ENCODE results near the gene PCDH15.

Gene PCDH15

GRCh38 chr10:54772468-54773122 lies 28.4 kb downstream of the PCDH15 start:
- no peaks in the 10 kb centered on the region for H3K27me3 ChIP-seq (ENCODE audit: control insufficient read depth, insufficient read depth, low read length)
- H3K4me1 ChIP-seq (ENCODE audit: control insufficient read depth, insufficient read depth, low read length) = no peaks in the 10 kb centered on the region

DNA sequence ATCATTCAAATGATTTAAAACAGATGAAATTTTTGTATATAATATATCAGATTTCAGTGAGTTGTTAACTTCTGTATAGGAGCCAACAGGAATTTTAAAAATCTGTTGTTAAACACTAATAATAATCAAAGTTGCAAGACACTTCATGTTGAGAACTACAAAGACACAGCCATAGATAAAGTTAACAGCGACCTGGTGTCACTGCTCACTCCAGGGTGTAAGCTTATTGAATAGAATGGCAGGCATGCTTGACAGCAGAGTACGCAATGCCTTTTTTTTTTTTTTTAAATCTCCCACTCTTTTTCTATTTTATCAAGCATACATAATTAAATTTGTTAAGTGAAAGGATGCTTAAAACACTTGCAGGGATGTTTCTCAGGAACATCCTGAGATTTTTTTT lies 32.0 kb downstream of the PCDH15 start:
- Histone ChIP-seq H3K27me3 (ENCODE audit: control insufficient read depth, insufficient read depth, low read length) (no peaks in the 10 kb centered on the region), H3K4me3 (ENCODE audit: low read length) (no peak overlapping the region), H3K4me1 (ENCODE audit: control insufficient read depth, insufficient read depth, low read length) (no peaks in the 10 kb centered on the region), H3K36me3 (ENCODE audit: control insufficient read depth, insufficient read depth, low read length) (no peaks in the 10 kb centered on the region), H3K9ac (ENCODE audit: low read length) (no peak overlapping the region), H3K9me3 (ENCODE audit: control insufficient read depth, low read length) (no peaks in the 10 kb centered on the region)

More at GRCh38 chr10:54772468-54773122, 28.4 kb downstream of the PCDH15 start:
- Histone ChIP-seq H3K36me3 (ENCODE audit: control insufficient read depth, insufficient read depth, low read length) (no peaks in the 10 kb centered on the region), H3K4me3 (ENCODE audit: low read length) (no peak overlapping the region), H3K9ac (ENCODE audit: low read length) (no peak overlapping the region), H3K9me3 (ENCODE audit: control insufficient read depth, low read length) (no peaks in the 10 kb centered on the region)

GRCh38 chr10:54758791-54759190 lies 42.2 kb downstream of the PCDH15 start:
- Histone ChIP-seq H3K9me3 (ENCODE audit: control insufficient read depth, low read length) (no peaks in the 10 kb centered on the region), H3K9ac (ENCODE audit: low read length) (no peak overlapping the region), H3K36me3 (ENCODE audit: control insufficient read depth, insufficient read depth, low read length) (no peaks in the 10 kb centered on the region), H3K4me1 (ENCODE audit: control insufficient read depth, insufficient read depth, low read length) (no peaks in the 10 kb centered on the region), H3K4me3 (ENCODE audit: low read length) (no peak overlapping the region), H3K27me3 (ENCODE audit: control insufficient read depth, insufficient read depth, low read length) (no peaks in the 10 kb centered on the region)

DNA sequence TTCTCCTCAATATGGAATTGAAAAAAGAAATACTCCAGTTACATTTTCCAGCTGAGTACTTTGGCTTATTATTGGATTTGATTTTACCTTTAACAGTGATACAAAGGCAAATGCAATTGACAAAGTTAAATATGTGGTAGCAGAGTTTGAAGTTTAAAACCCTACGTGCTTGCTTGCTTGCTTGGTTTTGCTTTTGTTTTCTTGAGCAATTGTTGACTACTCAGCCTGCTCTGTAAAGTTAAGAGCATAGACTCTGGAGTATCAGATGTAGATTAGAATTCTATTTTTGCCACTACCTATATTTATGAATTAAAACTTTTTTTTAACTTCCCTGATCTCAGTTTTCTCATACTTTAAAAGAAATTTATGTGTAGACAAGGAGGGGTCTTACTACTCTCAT lies 51.4 kb downstream of the PCDH15 start:
- Histone ChIP-seq H3K4me1 (ENCODE audit: control insufficient read depth, insufficient read depth, low read length) (no peaks in the 10 kb centered on the region), H3K27me3 (ENCODE audit: control insufficient read depth, insufficient read depth, low read length) (no peaks in the 10 kb centered on the region), H3K9me3 (ENCODE audit: control insufficient read depth, low read length) (no peaks in the 10 kb centered on the region), H3K9ac (ENCODE audit: low read length) (no peak overlapping the region), H3K4me3 (ENCODE audit: low read length) (no peak overlapping the region), H3K36me3 (ENCODE audit: control insufficient read depth, insufficient read depth, low read length) (no peaks in the 10 kb centered on the region)

DNA sequence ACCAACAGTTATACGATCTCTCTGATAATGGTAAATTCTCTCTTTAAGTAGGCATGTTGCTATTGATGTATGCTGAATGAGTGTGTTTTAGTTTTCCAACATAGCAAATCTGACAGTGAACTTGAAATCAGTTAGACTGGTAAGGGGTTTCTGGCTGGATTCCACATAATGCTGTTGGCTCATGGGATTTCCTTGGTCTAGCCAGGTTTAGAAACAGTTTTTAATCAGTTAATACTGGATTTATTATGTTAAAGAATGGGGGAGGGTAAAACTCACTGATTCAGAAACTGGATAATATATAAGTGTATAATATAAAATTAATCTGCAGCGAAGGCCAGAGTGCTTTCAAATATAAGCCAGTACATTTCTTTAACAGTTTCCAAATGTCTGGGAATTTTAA lies 55.6 kb downstream of the PCDH15 start:
- no peaks in the 10 kb centered on the region for H3K36me3 ChIP-seq (ENCODE audit: control insufficient read depth, insufficient read depth, low read length)
- no peak overlapping the region for H3K9ac ChIP-seq (ENCODE audit: low read length)
- no peaks in the 10 kb centered on the region for H3K4me1 ChIP-seq (ENCODE audit: control insufficient read depth, insufficient read depth, low read length)
- no peak overlapping the region for H3K4me3 ChIP-seq (ENCODE audit: low read length)
- no peaks in the 10 kb centered on the region for H3K9me3 ChIP-seq (ENCODE audit: control insufficient read depth, low read length)
- H3K27me3 ChIP-seq (ENCODE audit: control insufficient read depth, insufficient read depth, low read length) = no peaks in the 10 kb centered on the region

DNA sequence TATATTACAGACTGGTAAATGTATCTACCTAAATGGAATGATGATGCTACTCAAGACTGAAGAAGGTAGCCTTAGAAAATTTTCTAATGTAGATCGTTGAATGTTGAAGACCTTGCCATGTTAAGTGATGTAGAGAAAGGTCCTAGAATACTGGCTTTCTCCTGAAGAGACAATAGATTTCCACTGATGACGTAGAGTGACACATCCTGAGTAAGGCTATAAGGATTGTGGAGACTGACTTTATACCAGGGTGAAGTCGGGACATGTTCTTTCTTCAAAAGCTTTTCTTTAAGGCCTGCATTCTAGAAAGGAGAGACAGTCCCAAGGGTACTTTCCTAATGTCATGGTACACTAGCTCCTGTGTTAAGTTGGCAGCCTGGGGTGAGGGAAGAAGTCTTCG lies 58.6 kb downstream of the PCDH15 start:
- H3K4me1 ChIP-seq (ENCODE audit: control insufficient read depth, insufficient read depth, low read length) = no peaks in the 10 kb centered on the region
- H3K9ac ChIP-seq (ENCODE audit: low read length) = no peak overlapping the region
- no peaks in the 10 kb centered on the region for H3K36me3 ChIP-seq (ENCODE audit: control insufficient read depth, insufficient read depth, low read length)
- H3K9me3 ChIP-seq (ENCODE audit: control insufficient read depth, low read length) = no peaks in the 10 kb centered on the region
- no peak overlapping the region for H3K4me3 ChIP-seq (ENCODE audit: low read length)
- no peaks in the 10 kb centered on the region for H3K27me3 ChIP-seq (ENCODE audit: control insufficient read depth, insufficient read depth, low read length)

DNA sequence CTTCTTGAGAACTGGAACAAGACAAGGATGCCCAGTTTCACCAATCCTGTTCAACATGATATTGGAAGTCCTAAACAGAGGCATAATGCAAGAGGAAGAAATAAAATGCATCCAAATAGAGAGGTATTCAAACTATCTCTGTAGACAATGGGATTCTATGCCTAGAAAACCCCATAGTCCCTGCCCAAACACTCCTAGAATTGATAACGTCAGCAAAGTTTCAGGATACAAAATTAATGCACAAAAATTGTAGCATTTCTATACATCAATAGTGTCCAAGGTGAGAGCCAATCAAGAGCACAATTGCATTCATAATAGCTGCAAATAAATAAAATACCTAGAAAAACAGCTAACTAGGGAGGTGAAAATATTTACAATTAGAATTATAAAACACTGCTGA lies 72.5 kb downstream of the PCDH15 start:
- Histone ChIP-seq H3K9me3 (ENCODE audit: control insufficient read depth, low read length) (no peaks in the 10 kb centered on the region), H3K27me3 (ENCODE audit: control insufficient read depth, insufficient read depth, low read length) (no peaks in the 10 kb centered on the region), H3K4me3 (ENCODE audit: low read length) (no peak overlapping the region), H3K9ac (ENCODE audit: low read length) (no peak overlapping the region), H3K4me1 (ENCODE audit: control insufficient read depth, insufficient read depth, low read length) (no peaks in the 10 kb centered on the region), H3K36me3 (ENCODE audit: control insufficient read depth, insufficient read depth, low read length) (no peaks in the 10 kb centered on the region)

DNA sequence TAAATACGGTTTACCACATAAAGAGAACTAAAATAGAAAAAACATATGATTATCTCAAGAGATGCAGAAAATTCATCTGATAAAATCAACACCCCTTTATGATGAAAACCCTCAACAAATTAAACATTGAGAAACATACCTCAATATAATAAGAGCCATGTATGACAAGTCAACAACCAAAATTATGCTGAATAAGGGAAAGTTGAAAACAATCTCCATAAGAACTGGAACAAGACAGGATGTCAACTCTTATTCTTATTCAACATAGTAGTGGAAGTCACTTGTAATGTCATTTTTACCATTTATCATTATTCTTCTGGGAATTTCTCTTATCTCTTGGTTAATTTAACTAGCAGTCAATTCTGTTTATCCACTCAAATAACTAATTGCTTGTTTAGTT lies 79.0 kb downstream of the PCDH15 start:
- no peaks in the 10 kb centered on the region for H3K36me3 ChIP-seq (ENCODE audit: control insufficient read depth, insufficient read depth, low read length)
- no peaks in the 10 kb centered on the region for H3K9me3 ChIP-seq (ENCODE audit: control insufficient read depth, low read length)
- H3K4me1 ChIP-seq (ENCODE audit: control insufficient read depth, insufficient read depth, low read length) = no peaks in the 10 kb centered on the region
- no peaks in the 10 kb centered on the region for H3K27me3 ChIP-seq (ENCODE audit: control insufficient read depth, insufficient read depth, low read length)
- no peak overlapping the region for H3K4me3 ChIP-seq (ENCODE audit: low read length)
- H3K9ac ChIP-seq (ENCODE audit: low read length) = no peak overlapping the region

GRCh38 chr10:54710918-54711317 lies 90.1 kb downstream of the PCDH15 start:
- Histone ChIP-seq H3K4me3 (ENCODE audit: low read length) (no peak overlapping the region), H3K36me3 (ENCODE audit: control insufficient read depth, insufficient read depth, low read length) (no peaks in the 10 kb centered on the region), H3K9ac (ENCODE audit: low read length) (no peak overlapping the region), H3K9me3 (ENCODE audit: control insufficient read depth, low read length) (no peaks in the 10 kb centered on the region), H3K27me3 (ENCODE audit: control insufficient read depth, insufficient read depth, low read length) (no peaks in the 10 kb centered on the region), H3K4me1 (ENCODE audit: control insufficient read depth, insufficient read depth, low read length) (no peaks in the 10 kb centered on the region)

GRCh38 chr10:54708591-54708990 lies 92.4 kb downstream of the PCDH15 start:
- H3K4me3 ChIP-seq (ENCODE audit: low read length) = no peak overlapping the region
- no peaks in the 10 kb centered on the region for H3K9me3 ChIP-seq (ENCODE audit: control insufficient read depth, low read length)

GRCh38 chr10:54708021-54708420 lies 93.0 kb downstream of the PCDH15 start:
- Histone ChIP-seq H3K4me1 (ENCODE audit: control insufficient read depth, insufficient read depth, low read length) (no peaks in the 10 kb centered on the region), H3K36me3 (ENCODE audit: control insufficient read depth, insufficient read depth, low read length) (no peaks in the 10 kb centered on the region), H3K4me3 (ENCODE audit: low read length) (no peak overlapping the region), H3K9me3 (ENCODE audit: control insufficient read depth, low read length) (no peaks in the 10 kb centered on the region), H3K9ac (ENCODE audit: low read length) (no peak overlapping the region), H3K27me3 (ENCODE audit: control insufficient read depth, insufficient read depth, low read length) (no peaks in the 10 kb centered on the region)

More at GRCh38 chr10:54708591-54708990, 92.4 kb downstream of the PCDH15 start:
- no peaks in the 10 kb centered on the region for H3K4me1 ChIP-seq (ENCODE audit: control insufficient read depth, insufficient read depth, low read length)
- no peaks in the 10 kb centered on the region for H3K36me3 ChIP-seq (ENCODE audit: control insufficient read depth, insufficient read depth, low read length)
- no peak overlapping the region for H3K9ac ChIP-seq (ENCODE audit: low read length)
- H3K27me3 ChIP-seq (ENCODE audit: control insufficient read depth, insufficient read depth, low read length) = no peaks in the 10 kb centered on the region

DNA sequence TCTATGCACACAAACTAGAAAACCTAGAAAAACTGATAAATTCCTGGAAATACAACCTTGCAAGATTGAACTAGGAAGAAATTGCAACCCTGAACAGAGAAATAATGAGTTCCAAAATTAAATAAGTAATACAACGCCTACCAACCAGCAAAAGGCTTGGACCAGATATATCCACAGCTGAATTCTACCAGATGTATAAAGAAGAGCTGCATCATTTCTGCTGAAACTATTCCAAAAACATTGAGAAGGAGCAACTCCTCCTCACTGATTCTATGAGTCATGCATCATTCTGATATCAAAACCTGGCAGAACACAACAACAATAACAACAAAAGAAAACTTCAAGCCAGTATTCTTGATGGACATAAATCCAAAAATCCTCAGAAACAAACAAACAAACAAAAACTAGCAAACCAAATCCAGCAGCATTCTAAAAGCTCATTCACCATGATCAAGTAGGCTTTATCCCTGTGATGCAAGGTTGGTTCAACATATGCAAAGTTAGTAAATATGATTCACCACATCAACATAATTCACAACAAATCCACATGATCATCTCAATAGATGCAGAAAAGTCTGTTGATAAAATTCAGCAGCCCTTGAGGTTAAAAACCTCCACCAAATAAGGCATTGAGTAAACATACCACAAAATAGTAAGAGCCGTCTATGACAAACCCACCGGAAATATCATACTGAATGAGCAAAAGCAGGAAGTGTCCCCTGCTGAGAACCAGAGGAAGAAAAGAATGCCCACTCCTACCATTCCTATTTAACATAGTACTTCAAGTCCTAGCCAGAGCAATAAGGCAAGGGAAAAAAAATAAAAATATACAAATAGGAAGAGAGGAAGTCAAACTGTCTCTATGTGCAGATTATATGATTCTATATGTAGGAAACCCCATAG lies 98.2 kb downstream of the PCDH15 start:
- Histone ChIP-seq H3K36me3 (ENCODE audit: control insufficient read depth, insufficient read depth, low read length) (no peaks in the 10 kb centered on the region), H3K9ac (ENCODE audit: low read length) (no peak overlapping the region), H3K4me3 (ENCODE audit: low read length) (no peak overlapping the region), H3K4me1 (ENCODE audit: control insufficient read depth, insufficient read depth, low read length) (no peaks in the 10 kb centered on the region), H3K27me3 (ENCODE audit: control insufficient read depth, insufficient read depth, low read length) (no peaks in the 10 kb centered on the region), H3K9me3 (ENCODE audit: control insufficient read depth, low read length) (no peaks in the 10 kb centered on the region)

Data from mucosa of stomach (tissue), 1 donor.